K562 (cell line): ENCODE measurements around the gene ZAP70.

Experiments used
- BHLHE40 ChIP-seq: IDR thresholded peaks from 2 replicates; pipeline ENCODE4 v1.6.1; 2011; ENCODE audit warnings: low read length, improper control_type of control experiment
- CEBPB ChIP-seq: fragments of 450-650 bp; IDR thresholded peaks from 2 replicates; pipeline ENCODE4 v1.6.1; 2016; ENCODE audit warnings: missing genetic modification characterization, missing compliant biosample characterization
- ESRRA ChIP-seq: fragments of 450-650 bp; IDR thresholded peaks from 2 replicates; pipeline ENCODE4 v1.6.1; 2014; ENCODE audit warnings: low read depth, mild to moderate bottlenecking, moderate library complexity, borderline replicate concordance
- ETV6 ChIP-seq, 3 experiments: fragments of 150-350 bp in 1 of 3; sonication (generic) in 1 of 3; formaldehyde crosslinking in 1 of 3; IDR thresholded peaks; 2 replicates each; pipeline versions ENCODE4 v1.6.1 to v1.8.0; 2014 to 2022; ENCODE audit warnings: borderline replicate concordance in 2 of 3, low read depth in 2 of 3, antibody characterized with exemption in 1 of 3, low read length in 1 of 3, mild to moderate bottlenecking in 1 of 3, missing genetic modification reagents in 1 of 3
- EZH2 ChIP-seq: IDR thresholded peaks from 2 replicates; pipeline ENCODE4 v1.6.1; 2012; ENCODE audit warnings: low read depth, mild to moderate bottlenecking, inconsistent platforms, low read length, borderline replicate concordance
- GABPB2 ChIP-seq: fragments of 250-450 bp; sonication (Bioruptor Pico); conservative IDR thresholded peaks from 2 replicates; pipeline ENCODE4 v1.5.1; 2021; ENCODE audit warnings: mild to moderate bottlenecking
- JUND ChIP-seq, 2 experiments: IDR thresholded peaks; 2 replicates in 1 of 2; 3 replicates in 1 of 2; pipeline ENCODE4 v1.6.1; 2011; ENCODE audit warnings: borderline replicate concordance in 2 of 2, low read depth in 2 of 2, low read length in 2 of 2, improper control_type of control experiment in 1 of 2, missing biosample characterization in 1 of 2, missing genetic modification characterization in 1 of 2, missing genetic modification reagents in 1 of 2
- KDM2B ChIP-seq: fragments of 250-450 bp; sonication (Bioruptor Pico); IDR thresholded peaks from 2 replicates; pipeline ENCODE4 v1.8.0; 2021; ENCODE audit warnings: mild to moderate bottlenecking, moderate library complexity
- POLR2H ChIP-seq: IDR thresholded peaks from 2 replicates; pipeline ENCODE4 v1.6.1; 2016; ENCODE audit warnings: missing genetic modification characterization, low read depth, mild to moderate bottlenecking, control low read depth, missing compliant biosample characterization, moderate library complexity
- TEAD2 ChIP-seq: fragments of 450-650 bp; IDR thresholded peaks from 2 replicates; pipeline ENCODE4 v1.6.1; 2016; ENCODE audit warnings: missing genetic modification characterization, control low read depth, missing compliant biosample characterization
- TF ChIP-seq, protein P1 (sequence below), 2 experiments: fragments of 450-650 bp in 1 of 2; IDR thresholded peaks; 2 replicates each; pipeline ENCODE4 v1.6.1; 2011 to 2017; ENCODE audit warnings: low read depth in 2 of 2, antibody characterized with exemption in 1 of 2, borderline replicate concordance in 1 of 2, low read length in 1 of 2, mild to moderate bottlenecking in 1 of 2, mixed read lengths in 1 of 2; ENCODE audit not compliant: control insufficient read depth in 1 of 2
- TF ChIP-seq, protein P2 (sequence below), 2 experiments: fragments of 450-650 bp; formaldehyde crosslinking in 1 of 2; IDR thresholded peaks; 2 replicates each; pipeline versions ENCODE4 v1.4.0 to v1.6.1; 2014 to 2020; ENCODE audit warnings: mild to moderate bottlenecking in 2 of 2, borderline replicate concordance in 1 of 2, low read depth in 1 of 2
- TF ChIP-seq, protein P3 (sequence below): sonication (generic); formaldehyde crosslinking; IDR thresholded peaks from 2 replicates; pipeline ENCODE4 v1.9.0; 2022; ENCODE audit warnings: mild to moderate bottlenecking, missing genetic modification reagents
- TF ChIP-seq, protein P4 (sequence below), 3 experiments: IDR thresholded peaks in 2 of 3; conservative IDR thresholded peaks in 1 of 3; 2 replicates each; pipeline ENCODE4 v1.5.1; 2011 to 2012; ENCODE audit warnings: low read length in 3 of 3, mild to moderate bottlenecking in 3 of 3, control low read depth in 2 of 3, improper control_type of control experiment in 1 of 3, inconsistent platforms in 1 of 3, low read depth in 1 of 3, mixed read lengths in 1 of 3, moderate library complexity in 1 of 3; ENCODE audit not compliant: insufficient read depth in 2 of 3

DNA sequence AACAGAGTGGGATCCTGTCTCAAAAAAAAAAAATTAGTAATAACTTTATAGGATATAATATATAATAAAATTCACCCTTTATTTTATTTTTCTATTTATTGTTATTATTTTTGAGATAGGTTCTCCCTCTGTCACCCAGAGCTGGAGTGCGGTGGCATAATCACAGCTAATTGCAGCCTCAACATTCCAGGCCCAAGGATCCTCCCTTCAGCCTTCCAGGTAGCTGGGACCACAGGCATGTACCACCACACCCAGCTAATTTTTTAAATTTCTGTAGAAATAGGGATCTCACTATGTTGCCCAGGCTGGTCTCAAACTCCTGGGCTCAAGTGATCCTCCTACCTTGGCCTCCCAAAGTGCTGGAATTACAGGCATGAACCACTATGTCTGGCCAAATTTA is 42.9 kb upstream of the ZAP70 start:
- TF ChIP-seq POLR2H (tag) = no peak
- TF ChIP-seq, protein P1, sequence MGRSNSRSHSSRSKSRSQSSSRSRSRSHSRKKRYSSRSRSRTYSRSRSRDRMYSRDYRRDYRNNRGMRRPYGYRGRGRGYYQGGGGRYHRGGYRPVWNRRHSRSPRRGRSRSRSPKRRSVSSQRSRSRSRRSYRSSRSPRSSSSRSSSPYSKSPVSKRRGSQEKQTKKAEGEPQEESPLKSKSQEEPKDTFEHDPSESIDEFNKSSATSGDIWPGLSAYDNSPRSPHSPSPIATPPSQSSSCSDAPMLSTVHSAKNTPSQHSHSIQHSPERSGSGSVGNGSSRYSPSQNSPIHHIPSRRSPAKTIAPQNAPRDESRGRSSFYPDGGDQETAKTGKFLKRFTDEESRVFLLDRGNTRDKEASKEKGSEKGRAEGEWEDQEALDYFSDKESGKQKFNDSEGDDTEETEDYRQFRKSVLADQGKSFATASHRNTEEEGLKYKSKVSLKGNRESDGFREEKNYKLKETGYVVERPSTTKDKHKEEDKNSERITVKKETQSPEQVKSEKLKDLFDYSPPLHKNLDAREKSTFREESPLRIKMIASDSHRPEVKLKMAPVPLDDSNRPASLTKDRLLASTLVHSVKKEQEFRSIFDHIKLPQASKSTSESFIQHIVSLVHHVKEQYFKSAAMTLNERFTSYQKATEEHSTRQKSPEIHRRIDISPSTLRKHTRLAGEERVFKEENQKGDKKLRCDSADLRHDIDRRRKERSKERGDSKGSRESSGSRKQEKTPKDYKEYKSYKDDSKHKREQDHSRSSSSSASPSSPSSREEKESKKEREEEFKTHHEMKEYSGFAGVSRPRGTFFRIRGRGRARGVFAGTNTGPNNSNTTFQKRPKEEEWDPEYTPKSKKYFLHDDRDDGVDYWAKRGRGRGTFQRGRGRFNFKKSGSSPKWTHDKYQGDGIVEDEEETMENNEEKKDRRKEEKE (IDR thresholded peaks at IDR 0.05; ENCODE audit: borderline replicate concordance in 1 of 2, control insufficient read depth in 1 of 2, low read depth in 2 of 2, low read length in 1 of 2) = no peak
- TF ChIP-seq GABPB2 = no peak
- TF ChIP-seq, protein P2, sequence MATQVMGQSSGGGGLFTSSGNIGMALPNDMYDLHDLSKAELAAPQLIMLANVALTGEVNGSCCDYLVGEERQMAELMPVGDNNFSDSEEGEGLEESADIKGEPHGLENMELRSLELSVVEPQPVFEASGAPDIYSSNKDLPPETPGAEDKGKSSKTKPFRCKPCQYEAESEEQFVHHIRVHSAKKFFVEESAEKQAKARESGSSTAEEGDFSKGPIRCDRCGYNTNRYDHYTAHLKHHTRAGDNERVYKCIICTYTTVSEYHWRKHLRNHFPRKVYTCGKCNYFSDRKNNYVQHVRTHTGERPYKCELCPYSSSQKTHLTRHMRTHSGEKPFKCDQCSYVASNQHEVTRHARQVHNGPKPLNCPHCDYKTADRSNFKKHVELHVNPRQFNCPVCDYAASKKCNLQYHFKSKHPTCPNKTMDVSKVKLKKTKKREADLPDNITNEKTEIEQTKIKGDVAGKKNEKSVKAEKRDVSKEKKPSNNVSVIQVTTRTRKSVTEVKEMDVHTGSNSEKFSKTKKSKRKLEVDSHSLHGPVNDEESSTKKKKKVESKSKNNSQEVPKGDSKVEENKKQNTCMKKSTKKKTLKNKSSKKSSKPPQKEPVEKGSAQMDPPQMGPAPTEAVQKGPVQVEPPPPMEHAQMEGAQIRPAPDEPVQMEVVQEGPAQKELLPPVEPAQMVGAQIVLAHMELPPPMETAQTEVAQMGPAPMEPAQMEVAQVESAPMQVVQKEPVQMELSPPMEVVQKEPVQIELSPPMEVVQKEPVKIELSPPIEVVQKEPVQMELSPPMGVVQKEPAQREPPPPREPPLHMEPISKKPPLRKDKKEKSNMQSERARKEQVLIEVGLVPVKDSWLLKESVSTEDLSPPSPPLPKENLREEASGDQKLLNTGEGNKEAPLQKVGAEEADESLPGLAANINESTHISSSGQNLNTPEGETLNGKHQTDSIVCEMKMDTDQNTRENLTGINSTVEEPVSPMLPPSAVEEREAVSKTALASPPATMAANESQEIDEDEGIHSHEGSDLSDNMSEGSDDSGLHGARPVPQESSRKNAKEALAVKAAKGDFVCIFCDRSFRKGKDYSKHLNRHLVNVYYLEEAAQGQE (IDR thresholded peaks at IDR 0.05; ENCODE audit: borderline replicate concordance) = no peak
- TF ChIP-seq, protein P2 (CRISPR knock-in tag; IDR thresholded peaks at IDR 0.05; ENCODE audit: low read depth) = no peak
- no peak for TF ChIP-seq TEAD2 (tag)
- TF ChIP-seq KDM2B (CRISPR knock-in tag) = no peak
- TF ChIP-seq, protein P3, sequence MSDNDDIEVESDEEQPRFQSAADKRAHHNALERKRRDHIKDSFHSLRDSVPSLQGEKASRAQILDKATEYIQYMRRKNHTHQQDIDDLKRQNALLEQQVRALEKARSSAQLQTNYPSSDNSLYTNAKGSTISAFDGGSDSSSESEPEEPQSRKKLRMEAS (CRISPR knock-in tag) = no peak
- no peak for TF ChIP-seq EZH2
- no peak for TF ChIP-seq JUND (IDR thresholded peaks at IDR 0.05; ENCODE audit: borderline replicate concordance, low read depth, low read length)
- TF ChIP-seq JUND (tag; IDR thresholded peaks at IDR 0.05; ENCODE audit: borderline replicate concordance, low read depth, low read length) = no peak
- TF ChIP-seq ETV6 (IDR thresholded peaks at IDR 0.05; ENCODE audit: borderline replicate concordance in 1 of 2, low read depth in 2 of 2, low read length in 1 of 2) = no peak
- TF ChIP-seq ETV6 (CRISPR knock-in tag; IDR thresholded peaks at IDR 0.05; ENCODE audit: borderline replicate concordance) = no peak
- no peak for TF ChIP-seq BHLHE40
- TF ChIP-seq, protein P4, sequence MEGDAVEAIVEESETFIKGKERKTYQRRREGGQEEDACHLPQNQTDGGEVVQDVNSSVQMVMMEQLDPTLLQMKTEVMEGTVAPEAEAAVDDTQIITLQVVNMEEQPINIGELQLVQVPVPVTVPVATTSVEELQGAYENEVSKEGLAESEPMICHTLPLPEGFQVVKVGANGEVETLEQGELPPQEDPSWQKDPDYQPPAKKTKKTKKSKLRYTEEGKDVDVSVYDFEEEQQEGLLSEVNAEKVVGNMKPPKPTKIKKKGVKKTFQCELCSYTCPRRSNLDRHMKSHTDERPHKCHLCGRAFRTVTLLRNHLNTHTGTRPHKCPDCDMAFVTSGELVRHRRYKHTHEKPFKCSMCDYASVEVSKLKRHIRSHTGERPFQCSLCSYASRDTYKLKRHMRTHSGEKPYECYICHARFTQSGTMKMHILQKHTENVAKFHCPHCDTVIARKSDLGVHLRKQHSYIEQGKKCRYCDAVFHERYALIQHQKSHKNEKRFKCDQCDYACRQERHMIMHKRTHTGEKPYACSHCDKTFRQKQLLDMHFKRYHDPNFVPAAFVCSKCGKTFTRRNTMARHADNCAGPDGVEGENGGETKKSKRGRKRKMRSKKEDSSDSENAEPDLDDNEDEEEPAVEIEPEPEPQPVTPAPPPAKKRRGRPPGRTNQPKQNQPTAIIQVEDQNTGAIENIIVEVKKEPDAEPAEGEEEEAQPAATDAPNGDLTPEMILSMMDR (IDR thresholded peaks at IDR 0.05 in 2 of 3, conservative IDR thresholded peaks at IDR 0.05 in 1 of 3; ENCODE audit: insufficient read depth in 2 of 3, low read depth in 1 of 3, low read length in 3 of 3) = no peak
- TF ChIP-seq CEBPB = no peak
- TF ChIP-seq ESRRA = no peak
